GM18861 (cell line): ENCODE data around the gene FADS2.
"Not testable (repeated sequence)": the region's sequence is repeated elsewhere in the genome, so short reads cannot be mapped to it uniquely, and the experiment has no call there.

ENCODE experiments used
- ATAC-seq: cut with Tn5 transposase; IDR thresholded peaks from one replicate; pipeline ENCODE4 v1.9.1; 2021; ENCODE audit not compliant: unreplicated experiment

FADS2 gene

GRCh38 chr11:61866958-61867343, 38.9 kb downstream of the FADS2 start:
- ATAC-seq, result no peak

- no peak for ATAC-seq
Observed at GRCh38 chr11:61868571-61869428, 40.7 kb downstream of the FADS2 start.

GRCh38 chr11:61869429-61869707, 41.3 kb downstream of the FADS2 start:
- ATAC-seq, result no peak

GRCh38 chr11:61869708-61870451, 41.8 kb downstream of the FADS2 start:
- no peak for ATAC-seq

- ATAC-seq, result no peak
Observed at GRCh38 chr11:61870541-61871031, 42.5 kb downstream of the FADS2 start.

- peak; percentile 73 for ATAC-seq
Observed at GRCh38 chr11:61871158-61871597, 43.1 kb downstream of the FADS2 start.

- ATAC-seq, result no peak
Observed at GRCh38 chr11:61872935-61873565, 45.0 kb downstream of the FADS2 start.

GRCh38 chr11:61873588-61874376, 45.7 kb downstream of the FADS2 start:
- ATAC-seq, result no peak

- no peak for ATAC-seq
Observed at GRCh38 chr11:61874377-61874809, 46.3 kb downstream of the FADS2 start.

- ATAC-seq, result no peak
Observed at GRCh38 chr11:61874853-61875252, 46.8 kb downstream of the FADS2 start.

- no peak for ATAC-seq
Observed at GRCh38 chr11:61875698-61876097, 47.6 kb downstream of the FADS2 start.

- no peak for ATAC-seq
Observed at GRCh38 chr11:61879152-61879551, 51.1 kb downstream of the FADS2 start.

GRCh38 chr11:61880031-61880430, 51.9 kb downstream of the FADS2 start:
- no peak for ATAC-seq

GRCh38 chr11:61880454-61880853, 52.4 kb downstream of the FADS2 start:
- ATAC-seq, result no peak

GRCh38 chr11:61881397-61881796, 53.3 kb downstream of the FADS2 start:
- ATAC-seq, result no peak

- not testable (repeated sequence) for ATAC-seq
Observed at GRCh38 chr11:61882267-61882666, 54.2 kb downstream of the FADS2 start.

- ATAC-seq, result no peak
Observed at GRCh38 chr11:61882879-61883278, 54.8 kb downstream of the FADS2 start.

GRCh38 chr11:61883327-61883726, 55.2 kb downstream of the FADS2 start:
- no peak for ATAC-seq

GRCh38 chr11:61883947-61884346, 55.8 kb downstream of the FADS2 start:
- no peak for ATAC-seq

- no peak for ATAC-seq
Observed at GRCh38 chr11:61885166-61885778, 57.2 kb downstream of the FADS2 start.
